HG03460 (cell line): Measurements from ENCODE around the gene SPEM2.
"Not testable (repeated sequence)": the region's sequence is repeated elsewhere in the genome, so short reads cannot be mapped to it uniquely, and the experiment has no call there.

ENCODE experiments used
- ATAC-seq: cut with Tn5 transposase; IDR thresholded peaks from one replicate; pipeline ENCODE4 v1.9.1; 2021; ENCODE audit not compliant: unreplicated experiment

The SPEM2 gene

DNA sequence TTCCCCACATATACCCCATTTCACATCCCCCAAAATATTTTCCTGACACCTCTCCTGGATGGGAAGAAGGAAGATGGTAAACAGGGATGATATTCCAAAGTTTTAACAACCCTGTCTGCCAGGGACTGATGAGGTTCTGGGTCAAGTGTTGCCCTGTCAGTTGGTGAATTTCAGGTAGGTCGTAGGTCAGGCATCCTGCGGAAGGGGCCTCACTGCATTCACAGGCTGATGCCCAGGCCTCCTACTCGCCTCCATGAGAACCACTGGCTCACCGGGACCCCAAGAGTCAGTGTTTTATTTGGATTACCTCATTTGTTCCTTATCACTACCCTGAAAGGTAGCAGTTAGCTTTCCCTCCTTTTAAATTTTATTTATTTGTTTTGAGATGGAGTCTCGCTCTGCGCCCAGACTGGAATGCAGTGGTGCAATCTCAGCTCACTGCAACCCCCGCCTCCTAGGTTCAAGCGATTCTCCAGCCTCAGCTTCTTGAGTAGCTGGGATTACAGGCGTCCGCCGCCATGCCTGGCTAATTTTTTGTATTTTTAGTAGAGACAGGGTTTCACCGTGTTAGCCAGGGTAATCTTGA, 43.5 kb downstream of the SPEM2 start:
- no peak for ATAC-seq

DNA sequence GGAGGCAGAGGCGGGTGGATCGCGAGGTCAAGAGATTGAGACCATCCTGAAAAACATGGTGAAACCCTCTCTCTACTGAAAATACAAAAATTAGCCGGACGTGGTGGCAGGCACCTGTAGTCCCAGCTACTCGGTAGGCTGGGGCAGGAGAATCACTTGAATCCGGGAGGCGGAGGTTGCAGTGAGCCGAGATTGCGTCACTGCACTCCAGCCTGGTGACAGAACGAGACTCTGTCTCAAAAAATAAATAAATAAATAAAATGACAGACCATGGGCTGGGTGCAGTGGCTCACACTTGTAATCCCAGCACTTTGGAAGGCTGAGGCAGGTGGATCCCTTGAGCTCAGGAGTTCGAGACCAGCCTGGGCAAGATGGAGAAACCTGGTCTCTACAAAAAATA, 44.4 kb downstream of the SPEM2 start:
- ATAC-seq: not testable (repeated sequence)

DNA sequence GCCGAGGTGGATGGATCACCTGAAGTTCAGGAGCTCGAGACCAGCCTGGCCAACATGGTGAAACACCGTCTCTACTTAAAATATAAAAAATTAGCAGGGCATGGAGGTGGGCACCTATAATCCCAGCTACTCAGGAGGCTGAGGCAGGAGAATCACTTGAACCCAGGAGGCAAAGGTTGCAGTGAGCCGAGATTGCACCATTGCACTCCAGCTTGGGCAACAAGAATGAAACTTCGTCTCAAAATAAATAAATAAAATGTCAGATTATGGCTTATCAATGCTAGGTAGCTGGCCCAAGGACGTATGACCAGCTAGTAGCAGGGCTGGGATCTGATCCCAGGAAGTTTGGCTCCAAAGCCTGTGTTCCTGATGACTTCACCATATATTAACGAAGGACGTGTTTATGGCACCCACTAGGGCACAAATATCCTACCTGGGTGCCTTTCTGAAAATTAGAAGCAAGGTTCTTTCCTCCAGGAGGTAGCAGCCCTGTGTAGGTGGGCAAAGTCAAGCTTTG, 45.1 kb downstream of the SPEM2 start:
- not testable (repeated sequence) for ATAC-seq

DNA sequence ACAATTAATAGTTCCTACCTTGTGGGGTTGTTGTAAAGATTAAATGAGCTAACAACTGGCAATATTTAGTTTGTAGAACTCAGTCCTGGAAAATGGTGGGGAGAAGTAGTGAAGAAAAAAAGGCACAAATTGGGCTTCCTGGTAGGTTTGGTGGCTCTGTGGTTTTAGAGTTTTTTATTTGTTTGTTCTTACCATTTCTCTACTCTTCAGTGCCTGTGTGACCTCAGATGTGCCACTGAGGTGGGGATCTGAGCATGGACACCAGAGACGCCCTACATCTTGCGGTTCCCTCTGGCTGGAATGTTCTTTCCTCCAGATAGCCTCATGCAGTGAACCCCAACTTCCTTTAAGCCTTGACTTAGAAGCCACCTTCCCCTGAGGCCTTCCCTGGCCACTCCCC, 46.3 kb downstream of the SPEM2 start:
- ATAC-seq: no peak

DNA sequence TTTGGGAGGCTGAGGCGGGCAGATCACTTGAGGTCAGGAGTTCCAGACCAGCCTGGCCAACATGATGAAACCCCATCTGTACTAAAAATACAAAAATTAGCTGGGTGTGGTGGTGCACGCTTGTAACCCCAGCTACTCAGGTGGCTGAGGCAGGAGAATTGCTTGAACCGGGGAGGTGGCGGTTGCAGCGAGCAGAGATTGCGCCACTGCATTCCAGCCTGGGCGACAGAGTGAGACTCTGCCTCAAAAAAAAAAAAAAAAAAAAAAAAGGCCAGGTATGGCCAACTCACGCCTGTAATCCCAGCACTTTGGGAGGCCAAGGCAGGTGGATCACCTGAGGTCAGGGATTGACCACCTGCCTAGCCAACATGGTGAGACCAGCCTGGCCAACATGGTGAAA, 49.4 kb downstream of the SPEM2 start:
- ATAC-seq: not testable (repeated sequence)

DNA sequence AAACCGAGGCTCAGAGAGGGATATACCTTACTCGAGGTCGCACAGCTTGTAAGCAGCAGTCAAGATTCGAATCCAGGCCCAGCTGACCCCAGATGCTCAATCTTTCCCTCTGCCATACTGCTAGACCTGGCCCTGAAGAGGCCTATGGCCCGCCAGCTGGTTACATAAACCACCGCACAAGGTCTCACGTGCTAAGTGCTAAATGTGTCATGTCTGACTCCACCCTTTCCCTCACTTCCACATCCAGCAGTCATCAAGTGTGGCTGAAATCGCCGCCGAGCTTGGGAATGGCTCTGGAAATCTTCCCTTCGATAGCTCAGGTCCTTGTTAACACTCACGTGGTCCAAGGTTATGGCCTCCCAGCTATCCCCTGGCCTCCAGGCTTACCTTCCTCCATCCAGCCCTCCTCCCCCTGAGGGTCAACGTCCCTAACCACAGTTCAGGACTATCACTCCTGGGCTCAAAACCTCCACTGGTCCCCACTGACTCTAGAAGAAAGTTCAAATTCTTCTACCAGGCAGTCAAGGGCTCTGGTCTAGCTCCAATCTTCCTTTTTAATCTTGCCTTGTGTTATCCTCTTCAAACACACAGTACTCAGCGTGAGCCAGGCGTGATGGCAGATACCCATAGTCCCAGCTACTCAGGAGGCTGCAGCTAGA, 50.5 kb downstream of the SPEM2 start:
- ATAC-seq: no peak

DNA sequence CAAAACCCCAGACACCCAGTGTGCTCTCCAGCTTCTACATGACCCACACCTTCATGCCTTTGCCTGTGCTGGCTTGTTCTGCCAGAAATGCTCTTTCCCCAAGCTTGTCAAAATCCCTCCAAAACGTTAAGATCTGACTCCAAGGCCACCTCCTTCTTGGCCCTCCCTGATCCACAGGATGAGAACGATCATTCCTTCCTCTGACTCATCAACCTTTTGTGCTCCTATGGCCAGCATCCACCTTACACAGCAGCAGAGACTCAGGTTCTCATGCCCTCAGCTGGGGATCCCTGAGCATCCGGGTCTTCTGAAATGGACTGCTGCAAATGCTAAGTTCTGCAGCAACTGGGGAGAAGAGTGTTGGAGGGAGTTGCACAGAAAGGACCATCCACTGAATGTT, 51.1 kb downstream of the SPEM2 start:
- ATAC-seq: no peak

DNA sequence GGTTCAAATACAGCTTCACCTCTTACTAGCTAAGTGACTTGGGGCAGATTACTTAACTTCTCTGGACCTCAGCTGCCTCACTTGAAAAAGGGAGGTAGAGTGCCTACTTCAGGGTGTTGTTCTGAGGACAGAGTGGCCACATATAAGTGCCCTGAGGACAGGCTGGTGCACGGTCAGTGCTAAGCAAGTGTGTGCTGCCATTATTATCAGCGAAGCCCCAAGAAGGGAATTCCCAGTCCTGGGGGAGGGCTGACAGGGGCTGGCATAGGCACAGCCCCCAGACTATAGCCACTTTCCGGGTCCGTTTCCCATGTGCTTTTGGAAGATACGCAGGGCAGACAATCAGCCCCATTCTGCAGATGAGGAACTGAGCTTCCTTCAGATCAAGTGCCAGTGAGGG, 51.5 kb downstream of the SPEM2 start:
- no peak for ATAC-seq
